ENCODE data around the gene CHL1. TPM values are rescaled to one million over a fixed set of nuclear protein-coding genes. Genes with fewer than 3 reads are reported as not detected.

The CHL1 gene
- polyA plus RNA-seq, 2 of the 4 experiments (the other 2 are of a cell fraction), result 0.05 TPM; not detected in 1

DNA sequence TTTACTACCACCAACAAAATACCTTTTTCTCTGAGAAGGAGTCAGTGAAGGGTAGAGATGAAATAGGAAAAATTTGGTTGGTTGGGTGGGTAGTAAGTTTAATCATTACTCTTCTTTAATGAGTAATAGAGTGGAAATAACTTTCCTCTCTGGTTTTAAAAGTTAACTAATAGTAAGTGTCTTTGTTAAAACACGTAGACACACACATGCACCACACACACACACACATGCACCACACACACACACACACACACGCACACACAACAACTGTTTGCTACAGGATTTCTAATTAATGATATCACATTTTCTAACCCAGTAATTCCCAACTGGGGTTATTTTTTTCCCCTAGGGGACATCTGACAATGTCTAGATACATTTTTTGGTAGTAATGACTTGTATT, 84.1 kb downstream of the CHL1 start:
- WGBS (ENCODE audit: missing lambda C conversion rate), result 0% methylated on average over 2 of the region's 2 CpGs
- no peak for FAIRE-seq

DNA sequence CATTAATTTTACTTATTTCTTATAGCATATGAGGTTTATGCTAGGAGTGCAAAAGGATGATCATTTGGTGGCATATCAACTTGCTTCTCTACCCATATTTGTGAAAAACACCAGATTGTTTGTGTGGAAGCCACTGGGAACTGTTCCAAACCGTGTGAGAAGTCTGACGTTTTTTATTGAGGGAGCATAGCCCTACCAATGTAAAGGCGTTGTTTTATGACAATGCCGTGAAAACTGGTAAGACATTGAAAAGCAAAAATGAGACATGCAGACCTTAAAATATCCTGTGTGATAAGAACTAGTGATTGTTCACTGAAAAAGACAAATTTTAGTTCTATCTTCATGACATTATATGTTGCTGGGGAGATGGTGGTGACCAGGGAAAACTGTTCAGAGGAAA, 87.8 kb downstream of the CHL1 start:
- CTCF ChIA-PET, result no interaction called here

More for the DNA sequence above, 84.1 kb downstream of the CHL1 start:
- ATAC-seq (no peak), DNase-seq (ENCODE audit: low read depth in 1 of 2, low spot score in 1 of 2) (no peak)
- CTCF ChIA-PET, result no interaction called here
- Histone ChIP-seq H3K4me1 (no peaks in the 10 kb centered on the region), H3K9me3 (no peaks in the 10 kb centered on the region), H3K27ac (no peak overlapping the region), H3K4me2 (no peak overlapping the region), H3K4me3 (no peak overlapping the region)
- TF ChIP-seq BHLHE40 (IDR thresholded peaks at IDR 0.05; ENCODE audit: low read depth, low read length) (no peak), EP300 (IDR thresholded peaks at IDR 0.05) (no peak), HEYL (CRISPR knock-in tag; IDR thresholded peaks at IDR 0.05) (no peak), SMC3 (IDR thresholded peaks at IDR 0.05) (no peak), ZC3H11A (IDR thresholded peaks at IDR 0.05) (no peak), NFE2L2 (conservative IDR thresholded peaks at IDR 0.05; ENCODE audit: low read length) (no peak)
- TF ChIP-seq, protein P1, sequence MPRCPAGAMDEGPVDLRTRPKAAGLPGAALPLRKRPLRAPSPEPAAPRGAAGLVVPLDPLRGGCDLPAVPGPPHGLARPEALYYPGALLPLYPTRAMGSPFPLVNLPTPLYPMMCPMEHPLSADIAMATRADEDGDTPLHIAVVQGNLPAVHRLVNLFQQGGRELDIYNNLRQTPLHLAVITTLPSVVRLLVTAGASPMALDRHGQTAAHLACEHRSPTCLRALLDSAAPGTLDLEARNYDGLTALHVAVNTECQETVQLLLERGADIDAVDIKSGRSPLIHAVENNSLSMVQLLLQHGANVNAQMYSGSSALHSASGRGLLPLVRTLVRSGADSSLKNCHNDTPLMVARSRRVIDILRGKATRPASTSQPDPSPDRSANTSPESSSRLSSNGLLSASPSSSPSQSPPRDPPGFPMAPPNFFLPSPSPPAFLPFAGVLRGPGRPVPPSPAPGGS (IDR thresholded peaks at IDR 0.05), result no peak
- TF ChIP-seq, protein P2, sequence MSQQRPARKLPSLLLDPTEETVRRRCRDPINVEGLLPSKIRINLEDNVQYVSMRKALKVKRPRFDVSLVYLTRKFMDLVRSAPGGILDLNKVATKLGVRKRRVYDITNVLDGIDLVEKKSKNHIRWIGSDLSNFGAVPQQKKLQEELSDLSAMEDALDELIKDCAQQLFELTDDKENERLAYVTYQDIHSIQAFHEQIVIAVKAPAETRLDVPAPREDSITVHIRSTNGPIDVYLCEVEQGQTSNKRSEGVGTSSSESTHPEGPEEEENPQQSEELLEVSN (IDR thresholded peaks at IDR 0.05; ENCODE audit: borderline replicate concordance, low read depth), result no peak
- TF ChIP-seq, protein P3, sequence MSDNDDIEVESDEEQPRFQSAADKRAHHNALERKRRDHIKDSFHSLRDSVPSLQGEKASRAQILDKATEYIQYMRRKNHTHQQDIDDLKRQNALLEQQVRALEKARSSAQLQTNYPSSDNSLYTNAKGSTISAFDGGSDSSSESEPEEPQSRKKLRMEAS (IDR thresholded peaks at IDR 0.05), result no peak
- POLR2A ChIA-PET, result no interaction called here

More for the DNA sequence above, 87.8 kb downstream of the CHL1 start:
- Histone ChIP-seq H3K4me3 (no peak overlapping the region), H3K9me3 (no peaks in the 10 kb centered on the region), H3K4me1 (no peaks in the 10 kb centered on the region), H3K27ac (no peak overlapping the region), H3K4me2 (no peak overlapping the region)
- no peak for ATAC-seq
- DNase-seq (ENCODE audit: low read depth in 1 of 2, low spot score in 1 of 2), result no peak
- POLR2A ChIA-PET, result no interaction called here
- no peak for FAIRE-seq
- WGBS (ENCODE audit: missing lambda C conversion rate), result 12% methylated on average over 4 of the region's 4 CpGs
- no peak for TF ChIP-seq MAFK (IDR thresholded peaks at IDR 0.05; ENCODE audit: partially characterized antibody)
- TF ChIP-seq, protein P1 (IDR thresholded peaks at IDR 0.05), result no peak
- TF ChIP-seq FOSL2 (IDR thresholded peaks at IDR 0.05), result no peak
- TF ChIP-seq FOSL2 (CRISPR knock-in tag; IDR thresholded peaks at IDR 0.05), result no peak
- no peak for TF ChIP-seq CEBPB (IDR thresholded peaks at IDR 0.05)
- TF ChIP-seq CBX8 (IDR thresholded peaks at IDR 0.05), result no peak
- no peak for TF ChIP-seq JUN (IDR thresholded peaks at IDR 0.05)
- TF ChIP-seq, protein P4, sequence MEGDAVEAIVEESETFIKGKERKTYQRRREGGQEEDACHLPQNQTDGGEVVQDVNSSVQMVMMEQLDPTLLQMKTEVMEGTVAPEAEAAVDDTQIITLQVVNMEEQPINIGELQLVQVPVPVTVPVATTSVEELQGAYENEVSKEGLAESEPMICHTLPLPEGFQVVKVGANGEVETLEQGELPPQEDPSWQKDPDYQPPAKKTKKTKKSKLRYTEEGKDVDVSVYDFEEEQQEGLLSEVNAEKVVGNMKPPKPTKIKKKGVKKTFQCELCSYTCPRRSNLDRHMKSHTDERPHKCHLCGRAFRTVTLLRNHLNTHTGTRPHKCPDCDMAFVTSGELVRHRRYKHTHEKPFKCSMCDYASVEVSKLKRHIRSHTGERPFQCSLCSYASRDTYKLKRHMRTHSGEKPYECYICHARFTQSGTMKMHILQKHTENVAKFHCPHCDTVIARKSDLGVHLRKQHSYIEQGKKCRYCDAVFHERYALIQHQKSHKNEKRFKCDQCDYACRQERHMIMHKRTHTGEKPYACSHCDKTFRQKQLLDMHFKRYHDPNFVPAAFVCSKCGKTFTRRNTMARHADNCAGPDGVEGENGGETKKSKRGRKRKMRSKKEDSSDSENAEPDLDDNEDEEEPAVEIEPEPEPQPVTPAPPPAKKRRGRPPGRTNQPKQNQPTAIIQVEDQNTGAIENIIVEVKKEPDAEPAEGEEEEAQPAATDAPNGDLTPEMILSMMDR (IDR thresholded peaks at IDR 0.05), result no peak
- TF ChIP-seq, protein P5, sequence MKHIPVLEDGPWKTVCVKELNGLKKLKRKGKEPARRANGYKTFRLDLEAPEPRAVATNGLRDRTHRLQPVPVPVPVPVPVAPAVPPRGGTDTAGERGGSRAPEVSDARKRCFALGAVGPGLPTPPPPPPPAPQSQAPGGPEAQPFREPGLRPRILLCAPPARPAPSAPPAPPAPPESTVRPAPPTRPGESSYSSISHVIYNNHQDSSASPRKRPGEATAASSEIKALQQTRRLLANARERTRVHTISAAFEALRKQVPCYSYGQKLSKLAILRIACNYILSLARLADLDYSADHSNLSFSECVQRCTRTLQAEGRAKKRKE (CRISPR knock-in tag; IDR thresholded peaks at IDR 0.05; ENCODE audit: low read depth), result no peak
- TF ChIP-seq EHMT2 (IDR thresholded peaks at IDR 0.05; ENCODE audit: low read depth), result no peak
- TF ChIP-seq ESRRA (IDR thresholded peaks at IDR 0.05; ENCODE audit: borderline replicate concordance, low read length), result no peak
- TF ChIP-seq BHLHE40 (IDR thresholded peaks at IDR 0.05; ENCODE audit: low read depth, low read length), result no peak
- TF ChIP-seq RAD21 (conservative IDR thresholded peaks at IDR 0.05 in 1 of 2, IDR thresholded peaks at IDR 0.05 in 1 of 2), result no peak
- no peak for TF ChIP-seq HOXA7 (CRISPR knock-in tag; IDR thresholded peaks at IDR 0.05)
- no peak for TF ChIP-seq PHF8 (IDR thresholded peaks at IDR 0.05; ENCODE audit: borderline replicate concordance, low read depth)
- TF ChIP-seq, protein P6, sequence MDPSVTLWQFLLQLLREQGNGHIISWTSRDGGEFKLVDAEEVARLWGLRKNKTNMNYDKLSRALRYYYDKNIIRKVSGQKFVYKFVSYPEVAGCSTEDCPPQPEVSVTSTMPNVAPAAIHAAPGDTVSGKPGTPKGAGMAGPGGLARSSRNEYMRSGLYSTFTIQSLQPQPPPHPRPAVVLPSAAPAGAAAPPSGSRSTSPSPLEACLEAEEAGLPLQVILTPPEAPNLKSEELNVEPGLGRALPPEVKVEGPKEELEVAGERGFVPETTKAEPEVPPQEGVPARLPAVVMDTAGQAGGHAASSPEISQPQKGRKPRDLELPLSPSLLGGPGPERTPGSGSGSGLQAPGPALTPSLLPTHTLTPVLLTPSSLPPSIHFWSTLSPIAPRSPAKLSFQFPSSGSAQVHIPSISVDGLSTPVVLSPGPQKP (IDR thresholded peaks at IDR 0.05; ENCODE audit: low read depth, low read length), result no peak
- TF ChIP-seq CBX2 (IDR thresholded peaks at IDR 0.05; ENCODE audit: borderline replicate concordance, low read depth), result no peak
- TF ChIP-seq, protein P3 (IDR thresholded peaks at IDR 0.05), result no peak
- TF ChIP-seq, protein P7, sequence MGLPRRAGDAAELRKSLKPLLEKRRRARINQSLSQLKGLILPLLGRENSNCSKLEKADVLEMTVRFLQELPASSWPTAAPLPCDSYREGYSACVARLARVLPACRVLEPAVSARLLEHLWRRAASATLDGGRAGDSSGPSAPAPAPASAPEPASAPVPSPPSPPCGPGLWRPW (IDR thresholded peaks at IDR 0.05), result no peak

Measured in A549 (cell line).